Measurements from ENCODE around the gene PTPRCAP. TPM values are rescaled to one million over a fixed set of nuclear protein-coding genes. Genes with fewer than 3 reads are reported as not detected.

Gene PTPRCAP
- total RNA-seq, 4 donors from 2014 or later, result 13.2 to 78.9 (median 53.9) TPM

DNA sequence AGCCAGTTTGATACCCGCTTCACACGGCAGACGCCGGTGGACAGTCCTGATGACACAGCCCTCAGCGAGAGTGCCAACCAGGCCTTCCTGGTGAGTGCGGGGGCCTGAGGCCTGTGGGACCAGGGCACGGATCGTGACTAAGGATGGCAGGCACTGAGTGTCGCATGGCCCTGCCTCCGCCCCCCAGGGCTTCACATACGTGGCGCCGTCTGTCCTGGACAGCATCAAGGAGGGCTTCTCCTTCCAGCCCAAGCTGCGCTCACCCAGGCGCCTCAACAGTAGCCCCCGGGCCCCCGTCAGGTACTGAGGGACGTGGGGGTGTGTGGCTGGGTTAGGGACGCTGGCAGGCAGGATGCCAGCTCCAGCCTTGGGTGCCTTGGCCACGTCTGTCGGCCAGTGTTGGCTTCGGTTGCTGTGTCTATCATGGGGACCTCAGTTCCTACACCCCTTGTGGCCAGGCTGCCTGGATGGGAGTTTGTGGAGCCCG, 3.0 kb downstream of the PTPRCAP start:
- Histone ChIP-seq H3K36me3 (peaks cover 0 to 20% (median 7%) of the 10 kb centered on the region in 4 donors), H3K27me3 (no peaks in the 10 kb centered on the region), H3K9me3 (no peaks in the 10 kb centered on the region), H3K4me3 (no peak overlapping the region), H3K4me1 (peaks cover 2 to 17% (median 10%) of the 10 kb centered on the region in 4 donors), H3K27ac (no peak overlapping the region)
- intact Hi-C loops (cut with DNase I; ENCODE audit: low total_unique reads) (no loop called here), in situ Hi-C loops (cut with MboI; ENCODE audit: low pct_ligation_motif_present in 1 of 4, low pct_unique_long_range_greater_than_20kb in 1 of 4, low sequenced_read_pairs in 3 of 4) (no loop called here)
- TF ChIP-seq POLR2AphosphoS5 (IDR thresholded peaks at IDR 0.05), result no peak
- TF ChIP-seq EP300 (IDR thresholded peaks at IDR 0.05; ENCODE audit: low read depth), result no peak
- DNase-seq, result no peak
- WGBS, 2 donors (ENCODE audit: low coverage in 1 of 2), result 87% methylated on average over 21 of the region's 23 CpGs; no CpG with 5 or more reads in 1 of the 2 donors

DNA sequence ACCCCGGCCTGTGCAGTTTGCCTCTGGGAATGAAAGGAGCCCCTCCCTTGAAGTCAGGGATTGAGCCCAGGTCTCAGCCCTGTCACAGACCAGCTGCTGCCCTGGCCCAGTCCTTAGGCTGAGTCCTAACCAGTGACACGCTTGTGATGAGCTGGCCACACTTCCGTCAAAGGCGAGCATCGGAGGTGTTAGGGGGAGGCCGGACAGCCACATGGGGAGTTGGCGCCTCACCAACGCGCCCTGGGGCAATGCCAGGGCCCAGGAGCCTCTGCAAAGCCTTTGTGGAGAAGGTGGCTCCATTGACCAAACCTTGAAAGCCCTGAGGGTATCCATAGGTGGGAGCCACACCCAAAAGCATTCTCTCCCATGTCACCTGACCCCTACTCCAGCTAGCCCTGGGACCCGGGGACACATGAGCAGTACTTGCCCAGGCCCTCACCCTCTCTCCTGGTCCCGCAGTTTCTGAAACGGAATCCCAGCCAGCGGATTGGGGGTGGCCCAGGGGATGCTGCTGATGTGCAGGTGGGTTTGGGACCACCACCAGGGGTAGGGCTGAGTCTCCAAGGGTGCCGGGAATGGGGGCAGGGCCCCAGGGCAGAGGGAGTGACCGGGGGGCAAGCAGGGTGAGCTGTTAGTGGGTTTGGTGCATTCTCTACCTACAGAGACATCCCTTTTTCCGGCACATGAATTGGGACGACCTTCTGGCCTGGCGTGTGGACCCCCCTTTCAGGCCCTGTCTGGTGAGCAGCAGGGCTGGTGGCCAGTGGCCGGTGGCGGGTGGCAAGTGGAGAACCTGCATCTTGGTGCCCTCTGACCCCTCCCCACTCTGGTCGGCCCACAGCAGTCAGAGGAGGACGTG, 3.7 kb downstream of the PTPRCAP start:
- Histone ChIP-seq H3K27me3 (no peaks in the 10 kb centered on the region), H3K4me1 (peaks cover 7 to 22% (median 15%) of the 10 kb centered on the region in 4 donors), H3K27ac (no peak overlapping the region), H3K9me3 (no peaks in the 10 kb centered on the region), H3K36me3 (peaks cover 0 to 20% (median 7%) of the 10 kb centered on the region in 4 donors), H3K4me3 (no peak overlapping the region)
- no peak for DNase-seq
- intact Hi-C loops (cut with DNase I; ENCODE audit: low total_unique reads) (no loop called here), in situ Hi-C loops (cut with MboI; ENCODE audit: low pct_ligation_motif_present in 1 of 4, low pct_unique_long_range_greater_than_20kb in 1 of 4, low sequenced_read_pairs in 3 of 4) (no loop called here)
- WGBS, 2 donors (ENCODE audit: low coverage in 1 of 2), result 80% methylated on average over 22 of the region's 22 CpGs; no CpG with 5 or more reads in 1 of the 2 donors
- TF ChIP-seq CTCF (IDR thresholded peaks at IDR 0.05) (no peak), EP300 (IDR thresholded peaks at IDR 0.05; ENCODE audit: low read depth) (no peak), POLR2A (IDR thresholded peaks at IDR 0.05) (no peak), POLR2AphosphoS5 (IDR thresholded peaks at IDR 0.05) (no peak)

DNA sequence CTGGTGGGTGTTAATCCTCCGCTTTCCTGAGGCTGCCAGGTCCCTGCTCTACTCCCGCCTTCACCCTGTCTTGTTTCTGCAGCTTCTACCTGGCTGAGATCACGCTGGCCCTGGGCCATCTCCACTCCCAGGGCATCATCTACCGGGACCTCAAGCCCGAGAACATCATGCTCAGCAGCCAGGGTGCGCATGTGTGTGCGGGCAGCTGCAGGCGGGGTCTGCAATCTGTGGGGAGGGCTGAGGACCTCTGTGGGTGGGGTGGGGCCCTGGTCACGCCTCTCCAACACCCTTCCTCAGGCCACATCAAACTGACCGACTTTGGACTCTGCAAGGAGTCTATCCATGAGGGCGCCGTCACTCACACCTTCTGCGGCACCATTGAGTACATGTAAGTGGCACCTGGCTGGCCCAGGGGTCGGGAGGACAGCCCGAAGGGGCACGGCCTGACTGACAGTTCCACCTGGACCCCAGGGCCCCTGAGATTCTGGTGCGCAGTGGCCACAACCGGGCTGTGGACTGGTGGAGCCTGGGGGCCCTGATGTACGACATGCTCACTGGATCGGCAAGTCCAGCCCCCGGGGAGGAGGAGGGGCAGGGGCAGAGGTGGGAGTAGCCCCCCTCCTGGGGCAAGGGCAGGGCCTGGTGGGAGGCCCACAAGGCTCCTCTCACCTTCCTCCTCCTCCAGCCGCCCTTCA, 4.7 kb downstream of the PTPRCAP start:
- H3K4me1 ChIP-seq, result peaks cover 7 to 24% (median 15%) of the 10 kb centered on the region in 4 donors
- H3K36me3 ChIP-seq, result peaks cover 0 to 20% (median 7%) of the 10 kb centered on the region in 4 donors
- H3K27ac ChIP-seq, result no peak overlapping the region
- intact Hi-C loops (cut with DNase I; ENCODE audit: low total_unique reads), result no loop called here
- H3K27me3 ChIP-seq, result no peaks in the 10 kb centered on the region
- 89% methylated on average over 21 of the region's 22 CpGs; no CpG with 5 or more reads in 1 of the 2 donors for WGBS, 2 donors (ENCODE audit: low coverage in 1 of 2)
- no peak for TF ChIP-seq POLR2AphosphoS5 (IDR thresholded peaks at IDR 0.05)
- TF ChIP-seq EP300 (IDR thresholded peaks at IDR 0.05; ENCODE audit: low read depth), result no peak
- no peak for TF ChIP-seq CTCF (IDR thresholded peaks at IDR 0.05)
- no peak for TF ChIP-seq POLR2A (IDR thresholded peaks at IDR 0.05)
- H3K9me3 ChIP-seq, result no peaks in the 10 kb centered on the region
- DNase-seq, result no peak
- H3K4me3 ChIP-seq, result no peak overlapping the region
- in situ Hi-C loops (cut with MboI; ENCODE audit: low pct_ligation_motif_present in 1 of 4, low pct_unique_long_range_greater_than_20kb in 1 of 4, low sequenced_read_pairs in 3 of 4), result no loop called here

GRCh38 chr11:67431346-67432249, 5.9 kb downstream of the PTPRCAP start:
- in situ Hi-C loops (cut with MboI; ENCODE audit: low pct_ligation_motif_present in 1 of 4, low pct_unique_long_range_greater_than_20kb in 1 of 4, low sequenced_read_pairs in 3 of 4), result no loop called here
- no peak for TF ChIP-seq POLR2A (IDR thresholded peaks at IDR 0.05)
- no peak for TF ChIP-seq CTCF (IDR thresholded peaks at IDR 0.05)
- no peak for TF ChIP-seq POLR2AphosphoS5 (IDR thresholded peaks at IDR 0.05)
- no peak for TF ChIP-seq EP300 (IDR thresholded peaks at IDR 0.05; ENCODE audit: low read depth)
- peaks cover 11 to 24% (median 20%) of the 10 kb centered on the region in 4 donors for H3K4me1 ChIP-seq
- no peak for DNase-seq
- intact Hi-C loops (cut with DNase I; ENCODE audit: low total_unique reads), result no loop called here
- H3K27ac ChIP-seq, result no peak overlapping the region
- no peak overlapping the region for H3K4me3 ChIP-seq
- H3K9me3 ChIP-seq, result no peaks in the 10 kb centered on the region
- H3K27me3 ChIP-seq, result no peaks in the 10 kb centered on the region
- 79 to 92% methylated on average over 6 to 24 of the region's 24 CpGs for WGBS, 2 donors (ENCODE audit: low coverage in 1 of 2)
- H3K36me3 ChIP-seq, result peaks cover 0 to 20% (median 7%) of the 10 kb centered on the region in 4 donors

All from transverse colon (tissue), 4 donors.